OCI-LY7 (cell line): ENCODE results near the gene NEB. TPM values are rescaled to one million over a fixed set of nuclear protein-coding genes. Genes with fewer than 3 reads are reported as not detected.

ENCODE experiments used
- BruUV-seq: library from RNA; stranded (reverse); fragments of 400-500 nt; replicated peaks from 2 replicates; lab custom pipeline; 2021; lab: Mats Ljungman, UMichigan
- CTCF ChIA-PET: fragments of 300-600 bp; sonication (Branson Sonifier 250); formaldehyde crosslinking; loops from one replicate; lab custom pipeline; 2022; ENCODE audit warnings: antibody characterized with exemption; ENCODE audit not compliant: unreplicated experiment; lab: Charles Lee
- POLR2A ChIA-PET: fragments of 300-600 bp; sonication (Branson Sonifier 250); formaldehyde crosslinking; loops from one replicate; lab custom pipeline; 2022; ENCODE audit warnings: antibody characterized with exemption; lab: Charles Lee
- DNase-seq: peaks from one replicate; pipeline ENCODE4 v3.0.0-alpha.2; 2015; ENCODE audit warnings: low spot score
- H2AFZ ChIP-seq: fragments of 200-600 bp; sonication (generic), shearing (Covaris generic); 2 replicates; pipeline ENCODE4 v1.6.1; 2014; ENCODE audit warnings: mild to moderate bottlenecking, antibody characterized with exemption, low read length, moderate library complexity
- H3K27ac ChIP-seq: fragments of 200-600 bp; sonication (generic); 2 replicates; pipeline ENCODE4 v1.5.1; 2014; ENCODE audit warnings: mixed run types, low read depth, mild to moderate bottlenecking, moderate library complexity, low read length, inconsistent platforms; ENCODE audit not compliant: poor library complexity, severe bottlenecking
- H3K36me3 ChIP-seq: fragments of 200-600 bp; sonication (generic); 2 replicates; pipeline ENCODE4 v1.6.1; 2014; ENCODE audit warnings: mild to moderate bottlenecking, antibody characterized with exemption, low read length, moderate library complexity, mixed read lengths; ENCODE audit not compliant: insufficient read depth
- H3K4me1 ChIP-seq: fragments of 200-600 bp; sonication (generic); 2 replicates; pipeline ENCODE4 v1.5.1; 2014; ENCODE audit warnings: mild to moderate bottlenecking, low read length; ENCODE audit not compliant: insufficient read depth, poor library complexity, severe bottlenecking
- H3K4me2 ChIP-seq: fragments of 200-600 bp; sonication (generic); 2 replicates; pipeline ENCODE4 v1.6.1; 2014; ENCODE audit warnings: mild to moderate bottlenecking, low read length
- H3K4me3 ChIP-seq: fragments of 200-600 bp; sonication (generic); 2 replicates; pipeline ENCODE4 v1.5.1; 2014; ENCODE audit warnings: mild to moderate bottlenecking, low read depth, low read length; ENCODE audit not compliant: poor library complexity, severe bottlenecking
- H3K79me2 ChIP-seq: fragments of 200-600 bp; sonication (generic); 2 replicates; pipeline ENCODE4 v1.6.1; 2016; ENCODE audit warnings: low read depth, mild to moderate bottlenecking, low read length, moderate library complexity, mixed read lengths; ENCODE audit not compliant: insufficient read depth
- H3K9me2 ChIP-seq: fragments of 200-600 bp; sonication (generic); 2 replicates; pipeline ENCODE4 v1.6.1; 2016; ENCODE audit warnings: mild to moderate bottlenecking, low read length, mixed read lengths; ENCODE audit not compliant: insufficient read depth
- H3K9me3 ChIP-seq: fragments of 200-600 bp; sonication (generic); 2 replicates; pipeline ENCODE4 v1.6.1; 2014; ENCODE audit warnings: mild to moderate bottlenecking, mixed run types, low read length, mixed read lengths
- H4K20me1 ChIP-seq: fragments of 200-600 bp; sonication (generic); 2 replicates; pipeline ENCODE4 v1.6.1; 2014; ENCODE audit warnings: mild to moderate bottlenecking, antibody characterized with exemption, low read length, moderate library complexity, mixed read lengths; ENCODE audit not compliant: insufficient read depth
- EZH2phosphoT487 ChIP-seq: fragments of 200-600 bp; sonication (generic); IDR thresholded peaks from 2 replicates; pipeline ENCODE4 v1.6.1; 2018; ENCODE audit warnings: low read depth, borderline replicate concordance, mild to moderate bottlenecking, mixed run types, antibody characterized with exemption, low read length, moderate library complexity, mixed read lengths
- intact Hi-C: fragments of 100-400 bp; cut with micrococcal nuclease; formaldehyde crosslinking; loops from one replicate; pipeline ENCODE4 v1.10.0; 2022; ENCODE audit not compliant: unreplicated experiment
- total RNA-seq, 2 experiments: library from RNA; depleted of rRNA in 1 of 2; stranded (reverse); fragments of >200 nt in 1 of 2; shearing (Covaris generic) in 1 of 2; gene quantifications; 2 replicates each; pipeline ENCODE4 v1.2.3, GENCODE V29; 2014 to 2022
- TF ChIP-seq, protein P1 (sequence below): fragments of 200-600 bp; sonication (generic); conservative IDR thresholded peaks from 2 replicates; pipeline ENCODE4 v1.5.1; 2014; ENCODE audit warnings: mild to moderate bottlenecking, antibody characterized with exemption, low read length, moderate library complexity, mixed read lengths

The NEB gene
- total RNA-seq, 2 experiments from 2014 or later: 0.04 to 0.38 TPM

- POLR2A ChIA-PET: no interaction called here
- BruUV-seq: no TSS peak
- TF ChIP-seq, protein P1, sequence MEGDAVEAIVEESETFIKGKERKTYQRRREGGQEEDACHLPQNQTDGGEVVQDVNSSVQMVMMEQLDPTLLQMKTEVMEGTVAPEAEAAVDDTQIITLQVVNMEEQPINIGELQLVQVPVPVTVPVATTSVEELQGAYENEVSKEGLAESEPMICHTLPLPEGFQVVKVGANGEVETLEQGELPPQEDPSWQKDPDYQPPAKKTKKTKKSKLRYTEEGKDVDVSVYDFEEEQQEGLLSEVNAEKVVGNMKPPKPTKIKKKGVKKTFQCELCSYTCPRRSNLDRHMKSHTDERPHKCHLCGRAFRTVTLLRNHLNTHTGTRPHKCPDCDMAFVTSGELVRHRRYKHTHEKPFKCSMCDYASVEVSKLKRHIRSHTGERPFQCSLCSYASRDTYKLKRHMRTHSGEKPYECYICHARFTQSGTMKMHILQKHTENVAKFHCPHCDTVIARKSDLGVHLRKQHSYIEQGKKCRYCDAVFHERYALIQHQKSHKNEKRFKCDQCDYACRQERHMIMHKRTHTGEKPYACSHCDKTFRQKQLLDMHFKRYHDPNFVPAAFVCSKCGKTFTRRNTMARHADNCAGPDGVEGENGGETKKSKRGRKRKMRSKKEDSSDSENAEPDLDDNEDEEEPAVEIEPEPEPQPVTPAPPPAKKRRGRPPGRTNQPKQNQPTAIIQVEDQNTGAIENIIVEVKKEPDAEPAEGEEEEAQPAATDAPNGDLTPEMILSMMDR: no peak
- TF ChIP-seq EZH2phosphoT487: no peak
- no peaks in the 10 kb centered on the region for H3K9me3 ChIP-seq
- no peaks in the 10 kb centered on the region for H4K20me1 ChIP-seq
- no peak overlapping the region for H3K4me2 ChIP-seq
- H3K9me2 ChIP-seq: no peaks in the 10 kb centered on the region
- no peak overlapping the region for H2AFZ ChIP-seq
- CTCF ChIA-PET: no interaction called here
- no peak overlapping the region for H3K27ac ChIP-seq
- H3K4me1 ChIP-seq: no peaks in the 10 kb centered on the region
- intact Hi-C loops: no loop called here
- no peak for DNase-seq
- no peaks in the 10 kb centered on the region for H3K36me3 ChIP-seq
- H3K79me2 ChIP-seq: no peaks in the 10 kb centered on the region
- no peak overlapping the region for H3K4me3 ChIP-seq
Measured at GRCh38 chr2:151757861-151758260, 23.6 kb upstream of the NEB start.

GRCh38 chr2:151756820-151757219 lies 22.5 kb upstream of the NEB start:
- Histone ChIP-seq H3K4me3 (no peak overlapping the region), H3K9me3 (no peaks in the 10 kb centered on the region), H3K9me2 (no peaks in the 10 kb centered on the region), H3K4me2 (no peak overlapping the region), H3K79me2 (no peaks in the 10 kb centered on the region), H2AFZ (no peak overlapping the region), H3K27ac (no peak overlapping the region), H3K4me1 (no peaks in the 10 kb centered on the region), H3K36me3 (no peaks in the 10 kb centered on the region), H4K20me1 (no peaks in the 10 kb centered on the region)
- BruUV-seq: no TSS peak
- POLR2A ChIA-PET: interaction anchor here (0.7 to 1.8 kb wide), 2 partner anchors 13 to 26 kb away, joined by 3 to 5 read pairs; no protein-coding TSS in a partner anchor
- TF ChIP-seq, protein P1: no peak
- TF ChIP-seq EZH2phosphoT487: no peak
- CTCF ChIA-PET: no interaction called here
- no peak for DNase-seq
- intact Hi-C loops: no loop called here

DNA sequence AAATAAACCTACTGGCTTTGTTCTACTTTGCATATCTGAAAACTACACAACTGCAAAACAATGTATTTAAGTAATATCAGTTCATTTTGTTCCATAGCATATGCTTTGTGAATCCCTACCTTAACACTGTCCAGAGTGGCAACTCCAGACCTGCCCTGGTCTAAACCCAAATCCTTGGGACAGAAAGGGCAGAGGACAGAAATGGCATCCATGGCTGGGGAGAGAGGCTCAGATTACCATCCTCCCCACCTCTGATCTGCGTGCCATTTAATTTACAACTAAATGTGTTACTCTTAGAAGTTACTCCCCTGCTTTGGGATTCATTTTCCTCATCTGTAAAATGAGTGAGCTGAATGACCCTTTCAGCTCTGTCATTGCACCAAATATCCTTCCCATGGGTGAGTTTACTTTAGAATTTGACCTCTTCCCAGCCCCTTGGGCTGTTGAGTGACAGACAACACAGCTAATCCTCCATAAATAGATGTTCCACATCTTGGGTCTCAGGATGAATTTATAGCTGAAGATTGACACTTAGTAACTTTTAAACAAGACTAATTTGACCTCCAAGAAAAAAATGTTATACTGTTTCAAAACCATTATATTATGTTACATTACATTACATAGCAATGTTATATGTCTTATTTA lies 20.1 kb upstream of the NEB start:
- H3K36me3 ChIP-seq: no peaks in the 10 kb centered on the region
- H3K4me2 ChIP-seq: no peak overlapping the region
- no peak for TF ChIP-seq EZH2phosphoT487
- TF ChIP-seq, protein P1: no peak
- ChIA-PET POLR2A (interaction anchor here (0.6 to 1.7 kb wide), 3 partner anchors 10 to 21 kb away, joined by 3 to 4 read pairs (median 3); no protein-coding TSS in a partner anchor), CTCF (no interaction called here)
- H3K9me2 ChIP-seq: no peaks in the 10 kb centered on the region
- no TSS peak for BruUV-seq
- no peak for DNase-seq
- no peak overlapping the region for H2AFZ ChIP-seq
- no peak overlapping the region for H3K27ac ChIP-seq
- no peaks in the 10 kb centered on the region for H3K9me3 ChIP-seq
- intact Hi-C loops: no loop called here
- H3K4me3 ChIP-seq: no peak overlapping the region
- no peaks in the 10 kb centered on the region for H4K20me1 ChIP-seq
- H3K79me2 ChIP-seq: no peaks in the 10 kb centered on the region
- H3K4me1 ChIP-seq: no peaks in the 10 kb centered on the region
